Measurements from ENCODE around the gene PTPRD. TPM values are rescaled to one million over a fixed set of nuclear protein-coding genes. Genes with fewer than 3 reads are reported as not detected.

The PTPRD gene
- total RNA-seq, 1 experiment from 2014 or later, result 32.5 TPM

- Histone ChIP-seq H3K79me1 (ENCODE audit: insufficient read depth, low read depth, low read length, poor library complexity, severe bottlenecking) (no peaks in the 10 kb centered on the region), H3K4ac (ENCODE audit: low read depth, low read length) (no peak overlapping the region), H3K23ac (ENCODE audit: insufficient read length, low read depth, low read length) (no peak overlapping the region), H2BK12ac (ENCODE audit: insufficient read length, low read depth, low read length) (no peak overlapping the region), H3K27ac (ENCODE audit: insufficient read length, low read depth, low read length) (no peak overlapping the region), H3K4me1 (ENCODE audit: insufficient read depth, low read length) (no peaks in the 10 kb centered on the region), H2BK120ac (ENCODE audit: low read depth, low read length, poor library complexity, severe bottlenecking) (no peak overlapping the region), H3K14ac (ENCODE audit: insufficient read depth, low read length) (no peak overlapping the region), H3K4me2 (ENCODE audit: insufficient read depth, insufficient read length, low read length) (no peak overlapping the region), H3K56ac (ENCODE audit: insufficient read length, low read depth, low read length) (no peak overlapping the region), H3K27me3 (ENCODE audit: insufficient read depth, low read length) (no peaks in the 10 kb centered on the region), H2AK5ac (ENCODE audit: insufficient read length, low read length) (no peak overlapping the region), H2BK15ac (ENCODE audit: low read depth, low read length) (no peak overlapping the region), H2BK5ac (ENCODE audit: insufficient read length, low read length) (no peak overlapping the region), H4K5ac (ENCODE audit: insufficient read length, low read depth, low read length) (no peak overlapping the region), H3T11ph (ENCODE audit: low read length) (no peak overlapping the region), H3K23me2 (ENCODE audit: insufficient read length, low read depth, low read length, poor library complexity, severe bottlenecking) (no peaks in the 10 kb centered on the region), H3K79me2 (ENCODE audit: insufficient read depth, low read length) (no peaks in the 10 kb centered on the region), H3K9me3 (ENCODE audit: control insufficient read depth, low read depth, low read length) (no peaks in the 10 kb centered on the region), H3K18ac (ENCODE audit: insufficient read length, low read depth, low read length) (no peak overlapping the region), H4K8ac (replicated peaks; ENCODE audit: insufficient read length, low read depth, low read length) (no peak overlapping the region), H3K9ac (ENCODE audit: extremely low read depth, insufficient read length, low read length) (no peak overlapping the region), H2BK20ac (ENCODE audit: low read depth, low read length, poor library complexity, severe bottlenecking) (no peak overlapping the region), H2AFZ (ENCODE audit: low read length) (no peak overlapping the region), H4K91ac (ENCODE audit: insufficient read length, low read depth, low read length) (no peak overlapping the region), H4K20me1 (ENCODE audit: control insufficient read depth, insufficient read depth, insufficient read length) (no peaks in the 10 kb centered on the region)
- Mint-ChIP-seq H3K36me3 (ENCODE audit: insufficient read depth in 1 of 3, low read depth in 3 of 3) (peaks cover 0 to 7% (median 5%) of the 10 kb centered on the region in 3 experiments; a peak in 4 of 7 replicates), H3K4me3 (no peak overlapping the region), H3K9me3 (peaks cover 7 to 8% of the 10 kb centered on the region in 2 experiments; a peak in 4 of 5 replicates), H3K27me3 (ENCODE audit: low read depth) (no peaks in the 10 kb centered on the region; the same call in 1 of the 2 replicates), H3K27ac (no peak overlapping the region), H3K4me1 (no peaks in the 10 kb centered on the region)
- no peak for TF ChIP-seq CTCF (conservative IDR thresholded peaks at IDR 0.05)
- no peak for DNase-seq
- no CpG with 5 or more reads among the region's 1 CpG for WGBS (ENCODE audit: extremely low coverage, insufficient read length, low lambda C conversion rate)
Observed at GRCh38 chr9:9078301-9078700, 1534.5 kb downstream of the PTPRD start.

Data from H9 (cell line).